Osteoblast (primary cell): ENCODE results near the gene STARD6. TPM values are rescaled to one million over a fixed set of nuclear protein-coding genes. Genes with fewer than 3 reads are reported as not detected.

Source experiments
- DNase-seq: peaks from one replicate; pipeline ENCODE4 v3.0.0; 2011; ENCODE audit warnings: low spot score, mixed read lengths; ENCODE audit not compliant: insufficient read length; ENCODE audit errors: missing footprints
- H2AFZ ChIP-seq: 2 replicates; pipeline ENCODE4 v1.6.0; 2011; ENCODE audit warnings: mild to moderate bottlenecking, low read length
- H3K27ac ChIP-seq: 2 replicates; pipeline ENCODE4 v1.5.1; 2011; ENCODE audit warnings: mild to moderate bottlenecking, low read depth, low read length, moderate library complexity
- H3K27me3 ChIP-seq: 2 replicates; pipeline ENCODE4 v1.6.0; 2012; ENCODE audit warnings: mild to moderate bottlenecking, control low read depth, inconsistent platforms, low read length, moderate library complexity; ENCODE audit not compliant: insufficient read depth
- H3K36me3 ChIP-seq: 2 replicates; pipeline ENCODE4 v1.5.1; 2011; ENCODE audit warnings: mild to moderate bottlenecking, low read length, control low read depth, moderate library complexity; ENCODE audit not compliant: insufficient read depth
- H3K4me1 ChIP-seq: 2 replicates; pipeline ENCODE4 v1.5.1; 2011; ENCODE audit warnings: mild to moderate bottlenecking, low read length, control low read depth, moderate library complexity; ENCODE audit not compliant: insufficient read depth
- H3K4me2 ChIP-seq: 2 replicates; pipeline ENCODE4 v1.6.0; 2011; ENCODE audit warnings: mild to moderate bottlenecking, low read length; ENCODE audit not compliant: insufficient read depth
- H3K4me3 ChIP-seq: fragments of 200-600 bp; sonication (generic); 3 replicates; pipeline ENCODE4 v1.5.1; 2012; ENCODE audit warnings: mild to moderate bottlenecking, low read length, inconsistent platforms; ENCODE audit not compliant: insufficient read depth
- H3K79me2 ChIP-seq: 2 replicates; pipeline ENCODE4 v1.6.0; 2012; ENCODE audit warnings: mild to moderate bottlenecking, low read length, control low read depth, inconsistent platforms; ENCODE audit not compliant: insufficient read depth
- H3K9me3 ChIP-seq: 2 replicates; pipeline ENCODE4 v1.5.1; 2011; ENCODE audit warnings: low read depth, low read length, control low read depth
- H4K20me1 ChIP-seq: 2 replicates; pipeline ENCODE4 v1.6.0; 2012; ENCODE audit warnings: mild to moderate bottlenecking, low read length, control low read depth; ENCODE audit not compliant: insufficient read depth
- CTCF ChIP-seq: IDR thresholded peaks from 2 replicates; pipeline ENCODE4 v1.5.1; 2011; ENCODE audit warnings: mild to moderate bottlenecking, low read depth, low read length, moderate library complexity; ENCODE audit errors: extremely low read depth
- total RNA-seq: library from RNA; depleted of rRNA; stranded (reverse); fragments of >200 nt; gene quantifications from 2 replicates; pipeline ENCODE4 v1.2.3, GENCODE V29; 2012

STARD6 gene
- total RNA-seq, 1 donor, result not detected

- H3K79me2 ChIP-seq, result no peaks in the 10 kb centered on the region
- no peaks in the 10 kb centered on the region for H3K36me3 ChIP-seq
- no peak for DNase-seq
- H2AFZ ChIP-seq, result no peak overlapping the region
- H3K9me3 ChIP-seq, result no peaks in the 10 kb centered on the region
- no peaks in the 10 kb centered on the region for H3K27me3 ChIP-seq
- H3K4me2 ChIP-seq, result no peak overlapping the region
- no peaks in the 10 kb centered on the region for H3K4me1 ChIP-seq
- no peak overlapping the region for H3K4me3 ChIP-seq
- no peak overlapping the region for H3K27ac ChIP-seq
- H4K20me1 ChIP-seq, result no peaks in the 10 kb centered on the region
- no peak for TF ChIP-seq CTCF
Measured at GRCh38 chr18:54382076-54382475, 24.4 kb upstream of the STARD6 start.

GRCh38 chr18:54381640-54382039 lies 24.0 kb upstream of the STARD6 start:
- TF ChIP-seq CTCF, result no peak
- Histone ChIP-seq H3K4me2 (no peak overlapping the region), H3K9me3 (no peaks in the 10 kb centered on the region), H4K20me1 (no peaks in the 10 kb centered on the region), H2AFZ (no peak overlapping the region), H3K79me2 (no peaks in the 10 kb centered on the region), H3K27ac (no peak overlapping the region), H3K36me3 (no peaks in the 10 kb centered on the region), H3K27me3 (no peaks in the 10 kb centered on the region), H3K4me3 (no peak overlapping the region), H3K4me1 (no peaks in the 10 kb centered on the region)
- DNase-seq, result no peak

- no peaks in the 10 kb centered on the region for H3K79me2 ChIP-seq
- no peak overlapping the region for H3K4me3 ChIP-seq
- H3K4me2 ChIP-seq, result no peak overlapping the region
- no peak overlapping the region for H3K27ac ChIP-seq
- no peak for TF ChIP-seq CTCF
- no peak for DNase-seq
- no peaks in the 10 kb centered on the region for H4K20me1 ChIP-seq
- no peaks in the 10 kb centered on the region for H3K9me3 ChIP-seq
- no peaks in the 10 kb centered on the region for H3K4me1 ChIP-seq
- H3K27me3 ChIP-seq, result no peaks in the 10 kb centered on the region
- H2AFZ ChIP-seq, result no peak overlapping the region
- no peaks in the 10 kb centered on the region for H3K36me3 ChIP-seq
Measured at GRCh38 chr18:54378057-54378456, 20.4 kb upstream of the STARD6 start.

- H2AFZ ChIP-seq, result no peak overlapping the region
- H3K4me1 ChIP-seq, result peaks cover 3% of the 10 kb centered on the region
- no peak for DNase-seq
- no peak for TF ChIP-seq CTCF
- no peak overlapping the region for H3K27ac ChIP-seq
- H3K79me2 ChIP-seq, result peaks cover 19% of the 10 kb centered on the region
- no peaks in the 10 kb centered on the region for H4K20me1 ChIP-seq
- no peaks in the 10 kb centered on the region for H3K27me3 ChIP-seq
- no peak overlapping the region for H3K4me2 ChIP-seq
- H3K36me3 ChIP-seq, result peaks cover 6% of the 10 kb centered on the region
- no peaks in the 10 kb centered on the region for H3K9me3 ChIP-seq
- H3K4me3 ChIP-seq, result no peak overlapping the region
Measured at GRCh38 chr18:54360406-54360805, 2.7 kb upstream of the STARD6 start.
